GM18867 (cell line): ENCODE results near the gene NUTM2A.
"Not testable (repeated sequence)": the region's sequence is repeated elsewhere in the genome, so short reads cannot be mapped to it uniquely, and the experiment has no call there.

ENCODE experiments used
- ATAC-seq: cut with Tn5 transposase; IDR thresholded peaks from one replicate; pipeline ENCODE4 v1.9.1; 2021; ENCODE audit warnings: mild to moderate bottlenecking, moderate library complexity; ENCODE audit not compliant: unreplicated experiment

The NUTM2A gene

GRCh38 chr10:87225148-87225547 lies at the start of gene NUTM2A:
Gene NUTM2A (plus strand): TSS chr10:87225448. CDS start chr10:87225831, 383 bp downstream.
- ATAC-seq, result not testable (repeated sequence)

- ATAC-seq, result not testable (repeated sequence)
Measured at GRCh38 chr10:87177587-87177986, 47.7 kb upstream of the NUTM2A start.

- peak; percentile 59 for ATAC-seq
Measured at GRCh38 chr10:87184421-87184820, 40.8 kb upstream of the NUTM2A start.

GRCh38 chr10:87186016-87186415 lies 39.2 kb upstream of the NUTM2A start:
- ATAC-seq, result not testable (repeated sequence)

GRCh38 chr10:87187573-87187972 lies 37.7 kb upstream of the NUTM2A start:
- ATAC-seq, result not testable (repeated sequence)

GRCh38 chr10:87191841-87192240 lies 33.4 kb upstream of the NUTM2A start:
- ATAC-seq, result not testable (repeated sequence)

GRCh38 chr10:87200924-87201323 lies 24.3 kb upstream of the NUTM2A start:
- ATAC-seq, result peak; percentile 72

- not testable (repeated sequence) for ATAC-seq
Measured at GRCh38 chr10:87204801-87205200, 20.4 kb upstream of the NUTM2A start.

- not testable (repeated sequence) for ATAC-seq
Measured at GRCh38 chr10:87206922-87207321, 18.3 kb upstream of the NUTM2A start.

GRCh38 chr10:87210309-87210708 lies 14.9 kb upstream of the NUTM2A start:
- not testable (repeated sequence) for ATAC-seq

GRCh38 chr10:87211848-87212247 lies 13.4 kb upstream of the NUTM2A start:
- ATAC-seq, result not testable (repeated sequence)

GRCh38 chr10:87213150-87213765 lies 12.0 kb upstream of the NUTM2A start:
- not testable (repeated sequence) for ATAC-seq

- ATAC-seq, result not testable (repeated sequence)
Measured at GRCh38 chr10:87213806-87214205, 11.4 kb upstream of the NUTM2A start.

- ATAC-seq, result not testable (repeated sequence)
Measured at GRCh38 chr10:87216120-87216519, 9.1 kb upstream of the NUTM2A start.

GRCh38 chr10:87219370-87219769 lies 5.9 kb upstream of the NUTM2A start:
- not testable (repeated sequence) for ATAC-seq

GRCh38 chr10:87222789-87223188 lies 2.5 kb upstream of the NUTM2A start:
- not testable (repeated sequence) for ATAC-seq

GRCh38 chr10:87228247-87228646 lies 3.0 kb downstream of the NUTM2A start:
- not testable (repeated sequence) for ATAC-seq

GRCh38 chr10:87229211-87229610 lies 4.0 kb downstream of the NUTM2A start:
- ATAC-seq, result not testable (repeated sequence)

GRCh38 chr10:87234854-87235253 lies 9.6 kb downstream of the NUTM2A start:
- ATAC-seq, result not testable (repeated sequence)

- not testable (repeated sequence) for ATAC-seq
Measured at GRCh38 chr10:87237244-87237643, 12.0 kb downstream of the NUTM2A start.

- ATAC-seq, result not testable (repeated sequence)
Measured at GRCh38 chr10:87239346-87239808, 14.1 kb downstream of the NUTM2A start.

- ATAC-seq, result not testable (repeated sequence)
Measured at GRCh38 chr10:87242192-87242591, 16.9 kb downstream of the NUTM2A start.

GRCh38 chr10:87247335-87247734 lies 22.1 kb downstream of the NUTM2A start:
- ATAC-seq, result not testable (repeated sequence)
